Measurements from ENCODE around the gene CDC25C. TPM values are rescaled to one million over a fixed set of nuclear protein-coding genes. Genes with fewer than 3 reads are reported as not detected.

CDC25C gene
- polyA plus RNA-seq, 2 of the 4 experiments (the other 2 are of a cell fraction), result 12.6 to 19.3 TPM

GRCh38 chr5:138339464-138339863 lies 7.9 kb upstream of the CDC25C start (continued):
- TF ChIP-seq REST (IDR thresholded peaks at IDR 0.05), result no peak
- TF ChIP-seq CTCF (IDR thresholded peaks at IDR 0.05), result no peak
- no peak for TF ChIP-seq HOXB13 (CRISPR knock-in tag; IDR thresholded peaks at IDR 0.05; ENCODE audit: low read depth)
- TF ChIP-seq KDM1A (IDR thresholded peaks at IDR 0.05; ENCODE audit: low read depth), result no peak
- no peak for TF ChIP-seq MAX (IDR thresholded peaks at IDR 0.05)
- TF ChIP-seq BHLHE40 (IDR thresholded peaks at IDR 0.05; ENCODE audit: low read depth, low read length), result no peak
- TF ChIP-seq ATOH8 (CRISPR knock-in tag; IDR thresholded peaks at IDR 0.05; ENCODE audit: low read depth), result no peak
- no peak for TF ChIP-seq NFE2L2 (conservative IDR thresholded peaks at IDR 0.05; ENCODE audit: low read length)
- no peak for TF ChIP-seq HOXB5 (CRISPR knock-in tag; IDR thresholded peaks at IDR 0.05)
- TF ChIP-seq EHMT2 (IDR thresholded peaks at IDR 0.05; ENCODE audit: low read depth), result no peak

GRCh38 chr5:138339091-138339456 lies 7.5 kb upstream of the CDC25C start:
- H3K4me1 ChIP-seq, result peaks cover 26% of the 10 kb centered on the region; the same call in 2 of the 3 replicates
- WGBS (ENCODE audit: missing lambda C conversion rate), result 85% methylated on average over 7 of the region's 7 CpGs
- H3K4me2 ChIP-seq, result peak overlapping the region; percentile 96
- ChIA-PET CTCF (interaction anchor here (1.0 to 13.3 kb wide), 3 partner anchors 14 to 206 kb away, joined by 3 to 197 read pairs (median 4); partner anchors contain the start of gene KDM3B), POLR2A (interaction anchor here (1.3 to 3.6 kb wide), 3 partner anchors 10 to 125 kb away, joined by 3 to 68 read pairs (median 36); partner anchors contain the start of gene KDM3B)
- no peak for TF ChIP-seq ZSCAN20 (CRISPR knock-in tag; IDR thresholded peaks at IDR 0.05)
- no peak for TF ChIP-seq CBX2 (IDR thresholded peaks at IDR 0.05; ENCODE audit: borderline replicate concordance, low read depth)
- no peak for TF ChIP-seq REST (IDR thresholded peaks at IDR 0.05)
- TF ChIP-seq NR3C1 (IDR thresholded peaks at IDR 0.05), result no peak
- no peak for TF ChIP-seq KDM5A (IDR thresholded peaks at IDR 0.05)
- no peak for TF ChIP-seq TP53 (CRISPR knock-in tag; IDR thresholded peaks at IDR 0.05)
- no peak for TF ChIP-seq POLR2AphosphoS2 (conservative IDR thresholded peaks at IDR 0.05; ENCODE audit: low read length)
- no peak for TF ChIP-seq TFCP2L1 (CRISPR knock-in tag; IDR thresholded peaks at IDR 0.05)
- TF ChIP-seq ESRRA (IDR thresholded peaks at IDR 0.05; ENCODE audit: borderline replicate concordance, low read length), result no peak
- no peak for TF ChIP-seq CTCF (IDR thresholded peaks at IDR 0.05)
- TF ChIP-seq PBX3 (IDR thresholded peaks at IDR 0.05), result no peak
- no peak for TF ChIP-seq POLR2A (IDR thresholded peaks at IDR 0.05; ENCODE audit: low read length)
- TF ChIP-seq CBX8 (IDR thresholded peaks at IDR 0.05), result no peak
- no peak for TF ChIP-seq BHLHE40 (IDR thresholded peaks at IDR 0.05; ENCODE audit: low read depth, low read length)
- no peak for TF ChIP-seq FOXS1 (CRISPR knock-in tag; IDR thresholded peaks at IDR 0.05)
- TF ChIP-seq ZNF302 (CRISPR knock-in tag; IDR thresholded peaks at IDR 0.05), result no peak
- no peak for DNase-seq (ENCODE audit: low read depth in 1 of 2, low spot score in 1 of 2)
- ATAC-seq, result no peak
- H3K9me3 ChIP-seq, result no peaks in the 10 kb centered on the region
- FAIRE-seq, result no peak
- H3K27ac ChIP-seq, result peak overlapping the region; percentile 92 to 99
- peak overlapping the region; percentile 82 for H3K4me3 ChIP-seq

Data from A549 (cell line).